ENCODE data around the gene C16orf46. TPM values are rescaled to one million over a fixed set of nuclear protein-coding genes. Genes with fewer than 3 reads are reported as not detected.

The C16orf46 gene
- polyA plus RNA-seq, 2 donors = 0.24 to 0.29 TPM

DNA sequence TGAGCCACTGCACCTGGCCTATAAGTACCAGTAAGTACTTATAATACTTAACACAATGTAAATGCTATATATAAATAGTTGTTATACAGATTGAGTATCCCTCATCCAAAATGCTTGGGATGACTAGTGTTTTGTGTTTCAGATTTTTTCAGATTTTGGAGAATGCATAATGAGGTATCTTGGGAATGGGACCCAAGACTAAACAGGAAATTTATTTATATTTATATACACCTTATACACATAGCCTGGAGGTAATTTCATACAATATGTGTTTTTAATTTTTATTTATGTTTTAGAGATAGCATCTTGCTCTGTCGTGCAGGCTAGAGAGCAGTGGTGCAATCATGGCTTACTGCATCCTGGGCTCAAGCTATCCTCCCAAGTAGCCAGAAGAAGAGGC, 28.9 kb upstream of the C16orf46 start:
- H3K9me3 ChIP-seq (ENCODE audit: control insufficient read depth in 2 of 2, insufficient read depth in 1 of 2, low read depth in 1 of 2, low read length in 1 of 2) = no peaks in the 10 kb centered on the region
- no peak overlapping the region for H3K4me3 ChIP-seq (ENCODE audit: low read depth in 1 of 2, low read length in 2 of 2)
- H3K36me3 ChIP-seq (ENCODE audit: control insufficient read depth in 2 of 2, insufficient read depth in 2 of 2, low read length in 1 of 2) = no peaks in the 10 kb centered on the region
- 83% methylated on average over 1 of the region's 1 CpG for WGBS, 2 donors
- H3K27me3 ChIP-seq (ENCODE audit: control insufficient read depth in 1 of 2, insufficient read depth in 2 of 2, low read length in 2 of 2) = no peaks in the 10 kb centered on the region
- H3K27ac ChIP-seq (ENCODE audit: low read depth in 2 of 2, low read length in 1 of 2) = no peak overlapping the region
- no peaks in the 10 kb centered on the region for H3K4me1 ChIP-seq (ENCODE audit: control insufficient read depth in 2 of 2, insufficient read depth in 2 of 2, low read length in 1 of 2)

GRCh38 chr16:81101702-81102101, 24.7 kb upstream of the C16orf46 start:
- H3K9me3 ChIP-seq (ENCODE audit: control insufficient read depth in 2 of 2, insufficient read depth in 1 of 2, low read depth in 1 of 2, low read length in 1 of 2) = no peaks in the 10 kb centered on the region
- no peak overlapping the region for H3K27ac ChIP-seq (ENCODE audit: low read depth in 2 of 2, low read length in 1 of 2)
- WGBS, 2 donors = 92 to 94% methylated on average over 9 of the region's 9 CpGs
- peaks cover 0 to 3% of the 10 kb centered on the region in 2 donors for H3K4me1 ChIP-seq (ENCODE audit: control insufficient read depth in 2 of 2, insufficient read depth in 2 of 2, low read length in 1 of 2)
- no peaks in the 10 kb centered on the region for H3K27me3 ChIP-seq (ENCODE audit: control insufficient read depth in 1 of 2, insufficient read depth in 2 of 2, low read length in 2 of 2)
- H3K36me3 ChIP-seq (ENCODE audit: control insufficient read depth in 2 of 2, insufficient read depth in 2 of 2, low read length in 1 of 2) = no peaks in the 10 kb centered on the region
- H3K4me3 ChIP-seq (ENCODE audit: low read depth in 1 of 2, low read length in 2 of 2) = no peak overlapping the region

DNA sequence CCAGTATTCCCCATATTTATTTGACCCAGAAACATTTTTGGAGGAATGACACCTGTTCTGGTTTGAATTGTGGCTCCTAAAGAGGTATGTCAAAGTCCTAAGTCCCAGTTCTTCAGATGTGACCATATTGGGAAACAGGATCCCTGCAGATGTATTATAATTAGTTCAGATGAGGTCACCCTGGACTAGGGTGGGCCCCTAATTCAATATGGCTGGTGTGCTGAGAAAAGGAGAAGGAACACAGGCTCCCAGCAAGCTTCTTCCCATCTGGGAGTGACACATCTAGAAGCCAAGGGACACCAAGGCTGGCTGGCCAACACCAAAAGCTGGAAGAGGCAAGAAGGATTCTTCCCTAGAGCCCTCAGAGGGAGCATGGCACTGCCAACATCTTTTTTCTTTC, 22.9 kb upstream of the C16orf46 start:
- Histone ChIP-seq H3K27ac (ENCODE audit: low read depth in 2 of 2, low read length in 1 of 2) (no peak overlapping the region), H3K4me3 (ENCODE audit: low read depth in 1 of 2, low read length in 2 of 2) (no peak overlapping the region), H3K4me1 (ENCODE audit: control insufficient read depth in 2 of 2, insufficient read depth in 2 of 2, low read length in 1 of 2) (peaks cover 0 to 4% of the 10 kb centered on the region in 2 donors), H3K36me3 (ENCODE audit: control insufficient read depth in 2 of 2, insufficient read depth in 2 of 2, low read length in 1 of 2) (no peaks in the 10 kb centered on the region), H3K9me3 (ENCODE audit: control insufficient read depth in 2 of 2, insufficient read depth in 1 of 2, low read depth in 1 of 2, low read length in 1 of 2) (no peaks in the 10 kb centered on the region), H3K27me3 (ENCODE audit: control insufficient read depth in 1 of 2, insufficient read depth in 2 of 2, low read length in 2 of 2) (no peaks in the 10 kb centered on the region)

DNA sequence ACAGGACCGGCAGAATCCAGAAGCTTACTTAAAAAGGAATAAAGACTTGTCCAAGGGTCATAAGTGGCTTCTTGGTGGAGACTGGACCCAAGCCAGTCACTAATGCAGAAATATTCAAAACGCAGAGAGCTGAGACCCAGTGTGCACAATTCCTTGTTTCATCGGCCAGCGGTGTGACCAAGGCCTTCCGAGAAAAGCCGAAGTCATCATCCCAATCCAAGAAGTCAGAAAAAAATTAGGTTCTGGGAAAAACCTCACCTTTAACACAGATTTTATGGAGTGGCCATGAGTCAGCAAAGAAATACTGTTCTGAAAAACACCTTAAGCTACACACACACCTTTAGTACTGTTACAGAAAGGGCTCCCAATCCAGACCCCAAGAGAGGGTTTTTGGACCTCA, 20.2 kb upstream of the C16orf46 start:
- Histone ChIP-seq H3K27me3 (ENCODE audit: control insufficient read depth in 1 of 2, insufficient read depth in 2 of 2, low read length in 2 of 2) (no peaks in the 10 kb centered on the region), H3K4me3 (ENCODE audit: low read depth in 1 of 2, low read length in 2 of 2) (peak overlapping the region in 1 of 2 donors; percentile 20), H3K9me3 (ENCODE audit: control insufficient read depth in 2 of 2, insufficient read depth in 1 of 2, low read depth in 1 of 2, low read length in 1 of 2) (no peaks in the 10 kb centered on the region), H3K4me1 (ENCODE audit: control insufficient read depth in 2 of 2, insufficient read depth in 2 of 2, low read length in 1 of 2) (peaks cover 0 to 4% of the 10 kb centered on the region in 2 donors), H3K27ac (ENCODE audit: low read depth in 2 of 2, low read length in 1 of 2) (no peak overlapping the region), H3K36me3 (ENCODE audit: control insufficient read depth in 2 of 2, insufficient read depth in 2 of 2, low read length in 1 of 2) (no peaks in the 10 kb centered on the region)
- 93 to 97% methylated on average over 6 of the region's 6 CpGs for WGBS, 2 donors

GRCh38 chr16:81096715-81097208, 19.7 kb upstream of the C16orf46 start:
- Histone ChIP-seq H3K27me3 (ENCODE audit: control insufficient read depth in 1 of 2, insufficient read depth in 2 of 2, low read length in 2 of 2) (no peaks in the 10 kb centered on the region), H3K4me1 (ENCODE audit: control insufficient read depth in 2 of 2, insufficient read depth in 2 of 2, low read length in 1 of 2) (peaks cover 0 to 4% of the 10 kb centered on the region in 2 donors), H3K9me3 (ENCODE audit: control insufficient read depth in 2 of 2, insufficient read depth in 1 of 2, low read depth in 1 of 2, low read length in 1 of 2) (no peaks in the 10 kb centered on the region), H3K4me3 (ENCODE audit: low read depth in 1 of 2, low read length in 2 of 2) (peak overlapping the region in 1 of 2 donors; percentile 20), H3K36me3 (ENCODE audit: control insufficient read depth in 2 of 2, insufficient read depth in 2 of 2, low read length in 1 of 2) (no peaks in the 10 kb centered on the region), H3K27ac (ENCODE audit: low read depth in 2 of 2, low read length in 1 of 2) (peak overlapping the region; percentile 64 to 76)
- WGBS, 2 donors = 43 to 51% methylated on average over 8 of the region's 8 CpGs

DNA sequence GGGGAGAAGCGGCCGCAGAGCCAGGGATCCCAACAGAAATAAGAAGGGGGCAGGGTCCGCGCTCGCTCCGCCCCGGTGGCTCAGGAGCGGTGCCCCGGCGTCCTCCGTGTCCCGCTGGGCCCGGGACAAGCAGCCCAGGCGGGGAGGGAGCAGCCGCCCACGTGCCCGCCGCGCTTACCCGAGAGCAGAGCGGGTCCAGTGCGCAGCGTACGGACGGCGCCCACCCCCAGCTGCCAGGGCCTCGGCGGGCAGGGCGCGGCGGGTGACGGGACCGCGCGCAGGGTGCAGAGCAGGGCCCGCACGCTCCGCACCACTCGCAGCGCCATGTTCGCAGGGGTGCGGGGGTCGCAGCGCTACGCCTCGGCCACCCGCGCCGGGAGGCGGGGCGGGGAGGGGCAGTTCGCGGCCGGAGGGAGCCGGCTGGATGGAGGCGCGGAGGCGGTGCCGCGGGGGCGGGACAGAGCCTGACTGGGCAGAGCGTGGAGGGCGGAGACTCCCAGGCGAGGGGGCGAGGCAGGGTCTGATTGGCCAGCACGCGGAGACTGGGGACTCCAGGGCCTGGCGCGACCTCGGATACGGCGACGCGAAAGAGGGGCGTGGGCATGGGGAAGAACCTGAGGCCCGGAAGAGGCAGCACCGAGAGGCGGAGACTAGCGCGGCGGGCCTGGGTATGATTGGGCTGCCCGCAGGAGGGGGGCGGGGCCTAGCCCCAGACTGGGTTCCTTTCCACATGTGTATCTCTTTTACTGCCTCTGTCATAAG, 19.1 kb upstream of the C16orf46 start, which contains the start of gene GCSH:
Gene GCSH, minus strand, starts transcription at position 443 of the 762 bp plus-strand sequence. Its CDS starts 117 bp downstream, at position 326.
- Histone ChIP-seq H3K36me3 (ENCODE audit: control insufficient read depth in 2 of 2, insufficient read depth in 2 of 2, low read length in 1 of 2) (no peaks in the 10 kb centered on the region), H3K27me3 (ENCODE audit: control insufficient read depth in 1 of 2, insufficient read depth in 2 of 2, low read length in 2 of 2) (no peaks in the 10 kb centered on the region), H3K9me3 (ENCODE audit: control insufficient read depth in 2 of 2, insufficient read depth in 1 of 2, low read depth in 1 of 2, low read length in 1 of 2) (no peaks in the 10 kb centered on the region), H3K27ac (ENCODE audit: low read depth in 2 of 2, low read length in 1 of 2) (peak within 1 kb of the TSS; percentile 76 to 78), H3K4me3 (ENCODE audit: low read depth in 1 of 2, low read length in 2 of 2) (peak within 1 kb of the TSS; percentile 72 to 87), H3K4me1 (ENCODE audit: control insufficient read depth in 2 of 2, insufficient read depth in 2 of 2, low read length in 1 of 2) (peaks cover 0 to 4% of the 10 kb centered on the region in 2 donors)
- WGBS, 2 donors = 5 to 6% methylated on average over 53 to 79 of the region's 83 CpGs

GRCh38 chr16:81095653-81095952, 18.6 kb upstream of the C16orf46 start:
- Histone ChIP-seq H3K4me3 (ENCODE audit: low read depth in 1 of 2, low read length in 2 of 2) (peak overlapping the region; percentile 72 to 87), H3K27me3 (ENCODE audit: control insufficient read depth in 1 of 2, insufficient read depth in 2 of 2, low read length in 2 of 2) (no peaks in the 10 kb centered on the region), H3K27ac (ENCODE audit: low read depth in 2 of 2, low read length in 1 of 2) (peak overlapping the region; percentile 76 to 78), H3K4me1 (ENCODE audit: control insufficient read depth in 2 of 2, insufficient read depth in 2 of 2, low read length in 1 of 2) (peaks cover 0 to 4% of the 10 kb centered on the region in 2 donors), H3K36me3 (ENCODE audit: control insufficient read depth in 2 of 2, insufficient read depth in 2 of 2, low read length in 1 of 2) (no peaks in the 10 kb centered on the region), H3K9me3 (ENCODE audit: control insufficient read depth in 2 of 2, insufficient read depth in 1 of 2, low read depth in 1 of 2, low read length in 1 of 2) (no peaks in the 10 kb centered on the region)
- WGBS, 2 donors = 0 to 1% methylated on average over 22 of the region's 22 CpGs

DNA sequence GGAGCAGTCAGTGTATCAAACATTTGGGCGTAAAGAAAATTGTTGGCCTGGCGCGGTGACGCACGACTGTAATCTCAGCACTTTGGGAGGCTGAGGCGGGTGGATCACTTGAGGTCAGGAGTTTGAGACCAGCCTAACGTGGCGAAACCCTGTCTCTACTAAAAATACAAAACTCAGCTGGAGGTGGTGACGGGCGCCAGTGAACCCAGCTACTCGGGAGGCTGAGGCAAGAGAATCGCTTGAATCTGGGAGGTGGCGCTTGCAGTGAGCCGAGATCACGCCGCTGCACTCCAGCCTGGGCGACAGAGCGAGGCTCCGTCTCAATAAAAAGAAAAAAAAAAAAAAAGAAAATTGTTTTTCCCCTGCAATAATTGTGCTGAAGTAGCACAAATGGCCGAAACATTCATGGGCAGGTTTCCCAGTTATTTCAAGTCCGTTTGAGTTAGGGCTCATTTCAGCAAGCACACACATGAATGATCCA, 17.8 kb upstream of the C16orf46 start:
- no peaks in the 10 kb centered on the region for H3K9me3 ChIP-seq (ENCODE audit: control insufficient read depth in 2 of 2, insufficient read depth in 1 of 2, low read depth in 1 of 2, low read length in 1 of 2)
- H3K27me3 ChIP-seq (ENCODE audit: control insufficient read depth in 1 of 2, insufficient read depth in 2 of 2, low read length in 2 of 2) = no peaks in the 10 kb centered on the region
- 72 to 73% methylated on average over 21 of the region's 21 CpGs for WGBS, 2 donors
- H3K4me3 ChIP-seq (ENCODE audit: low read depth in 1 of 2, low read length in 2 of 2) = no peak overlapping the region
- H3K27ac ChIP-seq (ENCODE audit: low read depth in 2 of 2, low read length in 1 of 2) = no peak overlapping the region
- no peaks in the 10 kb centered on the region for H3K36me3 ChIP-seq (ENCODE audit: control insufficient read depth in 2 of 2, insufficient read depth in 2 of 2, low read length in 1 of 2)
- H3K4me1 ChIP-seq (ENCODE audit: control insufficient read depth in 2 of 2, insufficient read depth in 2 of 2, low read length in 1 of 2) = peaks cover 0 to 4% of the 10 kb centered on the region in 2 donors

GRCh38 chr16:81088836-81089235, 11.8 kb upstream of the C16orf46 start:
- no peaks in the 10 kb centered on the region for H3K4me1 ChIP-seq (ENCODE audit: control insufficient read depth in 2 of 2, insufficient read depth in 2 of 2, low read length in 1 of 2)
- WGBS, 2 donors = 96% methylated on average over 5 of the region's 5 CpGs
- H3K36me3 ChIP-seq (ENCODE audit: control insufficient read depth in 2 of 2, insufficient read depth in 2 of 2, low read length in 1 of 2) = no peaks in the 10 kb centered on the region
- no peaks in the 10 kb centered on the region for H3K9me3 ChIP-seq (ENCODE audit: control insufficient read depth in 2 of 2, insufficient read depth in 1 of 2, low read depth in 1 of 2, low read length in 1 of 2)
- H3K27ac ChIP-seq (ENCODE audit: low read depth in 2 of 2, low read length in 1 of 2) = no peak overlapping the region
- no peak overlapping the region for H3K4me3 ChIP-seq (ENCODE audit: low read depth in 1 of 2, low read length in 2 of 2)
- no peaks in the 10 kb centered on the region for H3K27me3 ChIP-seq (ENCODE audit: control insufficient read depth in 1 of 2, insufficient read depth in 2 of 2, low read length in 2 of 2)

GRCh38 chr16:81081014-81081413, 4.0 kb upstream of the C16orf46 start:
- no peak overlapping the region for H3K27ac ChIP-seq (ENCODE audit: low read depth in 2 of 2, low read length in 1 of 2)
- no peak overlapping the region for H3K4me3 ChIP-seq (ENCODE audit: low read depth in 1 of 2, low read length in 2 of 2)
- no peaks in the 10 kb centered on the region for H3K4me1 ChIP-seq (ENCODE audit: control insufficient read depth in 2 of 2, insufficient read depth in 2 of 2, low read length in 1 of 2)
- H3K27me3 ChIP-seq (ENCODE audit: control insufficient read depth in 1 of 2, insufficient read depth in 2 of 2, low read length in 2 of 2) = no peaks in the 10 kb centered on the region
- H3K36me3 ChIP-seq (ENCODE audit: control insufficient read depth in 2 of 2, insufficient read depth in 2 of 2, low read length in 1 of 2) = no peaks in the 10 kb centered on the region
- WGBS, 2 donors = 93 to 94% methylated on average over 4 of the region's 4 CpGs
- H3K9me3 ChIP-seq (ENCODE audit: control insufficient read depth in 2 of 2, insufficient read depth in 1 of 2, low read depth in 1 of 2, low read length in 1 of 2) = no peaks in the 10 kb centered on the region

Data from esophagus (tissue), 2 donors.